Lower leg skin (tissue), 3 donors: ENCODE data around the gene ALPG.
"Not testable (repeated sequence)": the region's sequence is repeated elsewhere in the genome, so short reads cannot be mapped to it uniquely, and the experiment has no call there.

Source experiments
- POLR2A ChIP-seq, 2 donors: fragments of 450-650 bp; IDR thresholded peaks; one replicate each; pipeline ENCODE4 v1.6.1; 2016 to 2017; ENCODE audit warnings: antibody characterized with exemption in 2 of 2, mild to moderate bottlenecking in 1 of 2, moderate library complexity in 1 of 2
- TF ChIP-seq, protein P1 (sequence below), 3 donors: fragments of 450-650 bp; IDR thresholded peaks; one replicate each; pipeline ENCODE4 v1.5.1; 2016; ENCODE audit warnings: antibody characterized with exemption in 3 of 3, mild to moderate bottlenecking in 3 of 3, moderate library complexity in 2 of 3

DNA sequence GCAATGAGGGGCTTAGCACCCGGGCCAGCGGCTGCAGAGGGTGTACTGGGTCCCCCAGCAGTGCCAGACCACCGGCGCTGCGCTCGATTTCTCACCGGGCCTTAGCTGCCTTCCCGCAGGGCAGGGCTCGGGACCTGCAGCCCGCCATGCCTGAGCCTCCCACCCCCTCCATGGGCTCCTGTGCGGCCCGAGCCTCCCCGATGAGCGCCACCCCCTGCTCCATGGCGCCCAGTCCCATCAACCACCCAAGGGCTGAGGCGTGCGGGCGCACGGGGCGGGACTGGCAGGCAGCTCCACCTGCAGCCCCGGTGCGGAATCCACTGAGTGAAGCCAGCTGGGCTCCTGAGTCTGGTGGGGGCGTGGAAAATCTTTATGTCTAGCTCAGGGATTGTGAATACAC, 40.2 kb upstream of the ALPG start:
- TF ChIP-seq, protein P1, sequence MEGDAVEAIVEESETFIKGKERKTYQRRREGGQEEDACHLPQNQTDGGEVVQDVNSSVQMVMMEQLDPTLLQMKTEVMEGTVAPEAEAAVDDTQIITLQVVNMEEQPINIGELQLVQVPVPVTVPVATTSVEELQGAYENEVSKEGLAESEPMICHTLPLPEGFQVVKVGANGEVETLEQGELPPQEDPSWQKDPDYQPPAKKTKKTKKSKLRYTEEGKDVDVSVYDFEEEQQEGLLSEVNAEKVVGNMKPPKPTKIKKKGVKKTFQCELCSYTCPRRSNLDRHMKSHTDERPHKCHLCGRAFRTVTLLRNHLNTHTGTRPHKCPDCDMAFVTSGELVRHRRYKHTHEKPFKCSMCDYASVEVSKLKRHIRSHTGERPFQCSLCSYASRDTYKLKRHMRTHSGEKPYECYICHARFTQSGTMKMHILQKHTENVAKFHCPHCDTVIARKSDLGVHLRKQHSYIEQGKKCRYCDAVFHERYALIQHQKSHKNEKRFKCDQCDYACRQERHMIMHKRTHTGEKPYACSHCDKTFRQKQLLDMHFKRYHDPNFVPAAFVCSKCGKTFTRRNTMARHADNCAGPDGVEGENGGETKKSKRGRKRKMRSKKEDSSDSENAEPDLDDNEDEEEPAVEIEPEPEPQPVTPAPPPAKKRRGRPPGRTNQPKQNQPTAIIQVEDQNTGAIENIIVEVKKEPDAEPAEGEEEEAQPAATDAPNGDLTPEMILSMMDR (IDR thresholded peaks at IDR 0.05), result not testable (repeated sequence)
- not testable (repeated sequence) for TF ChIP-seq POLR2A (IDR thresholded peaks at IDR 0.05)
